Progenitor cell of endocrine pancreas (in vitro differentiated cells): Measurements from ENCODE around the gene HIF3A. TPM values are rescaled to one million over a fixed set of nuclear protein-coding genes. Genes with fewer than 3 reads are reported as not detected.

Experiments used
- DNase-seq: peaks from one replicate; pipeline ENCODE4 v3.0.0; 2021; ENCODE audit warnings: low spot score; ENCODE audit not compliant: unreplicated experiment
- H3K27ac Mint-ChIP-seq: 2 replicates; pipeline ENCODE4 v1.8.0; 2021; ENCODE audit warnings: mild to moderate bottlenecking, moderate library complexity, mixed read lengths
- H3K27me3 Mint-ChIP-seq: 2 replicates; pipeline ENCODE4 v1.8.0; 2021; ENCODE audit warnings: mixed read lengths
- H3K36me3 Mint-ChIP-seq: 2 replicates; pipeline ENCODE4 v1.8.0; 2022; ENCODE audit warnings: mixed read lengths; ENCODE audit not compliant: insufficient read depth
- H3K4me1 Mint-ChIP-seq: 2 replicates; pipeline ENCODE4 v1.8.0; 2021; ENCODE audit warnings: low read depth, mixed read lengths
- H3K4me3 Mint-ChIP-seq: 2 replicates; pipeline ENCODE4 v1.8.0; 2021; ENCODE audit warnings: low read depth, mild to moderate bottlenecking, moderate library complexity, mixed read lengths
- H3K9me3 Mint-ChIP-seq: 2 replicates; pipeline ENCODE4 v1.8.0; 2021; ENCODE audit warnings: low read depth, mixed read lengths
- total RNA-seq: library from RNA; stranded (reverse); gene quantifications from 2 replicates; pipeline ENCODE4 v1.2.1, GENCODE V29; 2021
- TF ChIP-seq, protein P1 (sequence below): fragments of 200-600 bp; sonication (generic); IDR thresholded peaks from one replicate; pipeline ENCODE4 v1.5.0; 2021; ENCODE audit warnings: antibody characterized with exemption, mild to moderate bottlenecking; ENCODE audit not compliant: unreplicated experiment

The HIF3A gene
- total RNA-seq, 1 donor from 2014 or later: 37.6 TPM

- Mint-ChIP-seq H3K4me3 (no peak overlapping the region), H3K27ac (no peak overlapping the region), H3K27me3 (peaks cover 25% of the 10 kb centered on the region), H3K4me1 (peaks cover 2% of the 10 kb centered on the region), H3K9me3 (no peaks in the 10 kb centered on the region), H3K36me3 (no peaks in the 10 kb centered on the region)
- no peak for DNase-seq
- TF ChIP-seq, protein P1, sequence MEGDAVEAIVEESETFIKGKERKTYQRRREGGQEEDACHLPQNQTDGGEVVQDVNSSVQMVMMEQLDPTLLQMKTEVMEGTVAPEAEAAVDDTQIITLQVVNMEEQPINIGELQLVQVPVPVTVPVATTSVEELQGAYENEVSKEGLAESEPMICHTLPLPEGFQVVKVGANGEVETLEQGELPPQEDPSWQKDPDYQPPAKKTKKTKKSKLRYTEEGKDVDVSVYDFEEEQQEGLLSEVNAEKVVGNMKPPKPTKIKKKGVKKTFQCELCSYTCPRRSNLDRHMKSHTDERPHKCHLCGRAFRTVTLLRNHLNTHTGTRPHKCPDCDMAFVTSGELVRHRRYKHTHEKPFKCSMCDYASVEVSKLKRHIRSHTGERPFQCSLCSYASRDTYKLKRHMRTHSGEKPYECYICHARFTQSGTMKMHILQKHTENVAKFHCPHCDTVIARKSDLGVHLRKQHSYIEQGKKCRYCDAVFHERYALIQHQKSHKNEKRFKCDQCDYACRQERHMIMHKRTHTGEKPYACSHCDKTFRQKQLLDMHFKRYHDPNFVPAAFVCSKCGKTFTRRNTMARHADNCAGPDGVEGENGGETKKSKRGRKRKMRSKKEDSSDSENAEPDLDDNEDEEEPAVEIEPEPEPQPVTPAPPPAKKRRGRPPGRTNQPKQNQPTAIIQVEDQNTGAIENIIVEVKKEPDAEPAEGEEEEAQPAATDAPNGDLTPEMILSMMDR: no peak
Observed at GRCh38 chr19:46279177-46279576, 17.7 kb upstream of the HIF3A start.

- H3K27ac Mint-ChIP-seq: no peak overlapping the region
- no peak overlapping the region for H3K4me3 Mint-ChIP-seq
- H3K9me3 Mint-ChIP-seq: no peaks in the 10 kb centered on the region
- TF ChIP-seq, protein P1: no peak
- H3K27me3 Mint-ChIP-seq: peaks cover 7% of the 10 kb centered on the region
- no peak for DNase-seq
- H3K36me3 Mint-ChIP-seq: no peaks in the 10 kb centered on the region
- H3K4me1 Mint-ChIP-seq: no peaks in the 10 kb centered on the region
Observed at GRCh38 chr19:46283771-46284170, 13.1 kb upstream of the HIF3A start.

GRCh38 chr19:46284635-46285034 is 12.2 kb upstream of the HIF3A start:
- DNase-seq: no peak
- Mint-ChIP-seq H3K9me3 (no peaks in the 10 kb centered on the region), H3K27me3 (no peaks in the 10 kb centered on the region), H3K4me1 (no peaks in the 10 kb centered on the region), H3K4me3 (no peak overlapping the region), H3K36me3 (no peaks in the 10 kb centered on the region), H3K27ac (no peak overlapping the region)
- TF ChIP-seq, protein P1: no peak

DNA sequence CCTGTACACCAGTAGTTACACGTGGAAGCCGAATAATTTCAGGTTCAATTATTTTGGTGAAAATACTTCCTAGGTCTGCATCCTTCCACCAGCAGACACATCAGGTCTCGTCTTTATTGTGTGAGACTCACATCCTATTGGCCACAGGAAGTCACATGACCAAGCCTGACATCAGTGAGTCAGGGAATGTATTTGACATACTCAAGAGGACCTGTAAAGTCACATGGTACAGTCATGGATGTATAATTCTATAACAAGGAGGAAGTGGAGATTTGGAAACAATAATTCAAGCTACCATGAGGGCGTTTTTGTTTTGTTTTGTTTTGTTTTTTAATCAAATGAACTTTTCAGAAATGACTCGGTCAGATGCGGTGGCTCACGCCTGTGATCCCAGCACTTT is 9.3 kb upstream of the HIF3A start:
- H3K9me3 Mint-ChIP-seq: no peaks in the 10 kb centered on the region
- H3K27me3 Mint-ChIP-seq: no peaks in the 10 kb centered on the region
- H3K4me1 Mint-ChIP-seq: no peaks in the 10 kb centered on the region
- TF ChIP-seq, protein P1: no peak
- H3K27ac Mint-ChIP-seq: no peak overlapping the region
- no peak overlapping the region for H3K4me3 Mint-ChIP-seq
- no peak for DNase-seq
- no peaks in the 10 kb centered on the region for H3K36me3 Mint-ChIP-seq

- H3K4me3 Mint-ChIP-seq: no peak overlapping the region
- TF ChIP-seq, protein P1: no peak
- no peaks in the 10 kb centered on the region for H3K36me3 Mint-ChIP-seq
- DNase-seq: no peak
- no peak overlapping the region for H3K27ac Mint-ChIP-seq
- H3K4me1 Mint-ChIP-seq: no peaks in the 10 kb centered on the region
- no peaks in the 10 kb centered on the region for H3K27me3 Mint-ChIP-seq
- no peaks in the 10 kb centered on the region for H3K9me3 Mint-ChIP-seq
Observed at GRCh38 chr19:46288896-46289588, 7.8 kb upstream of the HIF3A start.
